Activated effector memory CD4-positive, alpha-beta T cell treated with anti-CD3 and anti-CD28 coated beads, Interleukin-2, amount 50 U/mL, for 16 hours (primary cell): Measurements from ENCODE around the gene RAB27B.

ENCODE experiments used
- DNase-seq: peaks from one replicate; pipeline ENCODE4 v3.0.0-alpha.2; 2020

Gene RAB27B

DNA sequence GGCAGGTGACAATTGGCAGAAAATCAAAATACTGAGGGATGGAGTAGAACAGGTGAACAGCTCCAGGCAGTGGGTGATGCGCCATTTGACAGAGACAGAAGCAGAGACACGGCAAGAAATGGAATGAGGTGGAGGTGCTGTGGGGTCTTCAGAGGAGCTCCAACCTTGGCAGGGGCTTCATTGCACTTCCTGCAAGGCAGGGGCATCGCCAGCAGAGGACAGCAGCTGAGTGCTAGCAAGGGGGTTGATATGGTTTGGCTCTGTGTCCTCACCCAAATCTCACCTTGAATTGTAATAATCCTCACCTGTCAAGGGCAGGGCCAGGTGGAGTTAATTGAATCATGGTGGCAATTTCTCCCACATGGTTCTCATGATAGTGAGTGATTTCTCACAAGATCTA, 88.2 kb downstream of the RAB27B start:
- no peak for DNase-seq

DNA sequence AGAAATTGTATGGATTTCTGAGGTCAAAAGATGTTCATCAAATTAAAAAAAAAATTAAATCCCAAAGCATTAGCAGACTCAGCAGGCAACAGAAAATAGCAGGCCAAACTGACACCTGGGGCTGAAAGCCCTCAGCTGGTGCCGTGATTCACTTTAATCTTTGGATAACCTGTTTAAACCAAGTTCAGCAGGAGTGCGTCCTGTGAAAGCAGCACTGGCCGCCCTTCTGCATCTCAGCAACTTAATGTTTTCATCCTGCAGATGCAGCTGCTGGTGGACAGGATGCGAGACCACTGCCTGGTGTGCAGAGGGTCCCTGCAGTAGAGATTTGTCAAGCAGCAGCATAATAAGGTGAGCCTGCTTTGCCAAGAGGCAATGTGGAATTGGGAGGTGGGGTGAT, 89.8 kb downstream of the RAB27B start:
- DNase-seq: no peak

- DNase-seq: no peak
These were observed 91.1 kb downstream of the RAB27B start for GRCh38 chr18:54919412-54919811.

GRCh38 chr18:54923339-54923956, 95.2 kb downstream of the RAB27B start:
- no peak for DNase-seq

- no peak for DNase-seq
These were observed 96.7 kb downstream of the RAB27B start for GRCh38 chr18:54924948-54925347.

GRCh38 chr18:54926593-54927325, 98.5 kb downstream of the RAB27B start:
- DNase-seq: no peak

GRCh38 chr18:54928236-54928635, 100.0 kb downstream of the RAB27B start:
- DNase-seq: no peak

GRCh38 chr18:54931152-54931551, 102.9 kb downstream of the RAB27B start:
- no peak for DNase-seq

DNA sequence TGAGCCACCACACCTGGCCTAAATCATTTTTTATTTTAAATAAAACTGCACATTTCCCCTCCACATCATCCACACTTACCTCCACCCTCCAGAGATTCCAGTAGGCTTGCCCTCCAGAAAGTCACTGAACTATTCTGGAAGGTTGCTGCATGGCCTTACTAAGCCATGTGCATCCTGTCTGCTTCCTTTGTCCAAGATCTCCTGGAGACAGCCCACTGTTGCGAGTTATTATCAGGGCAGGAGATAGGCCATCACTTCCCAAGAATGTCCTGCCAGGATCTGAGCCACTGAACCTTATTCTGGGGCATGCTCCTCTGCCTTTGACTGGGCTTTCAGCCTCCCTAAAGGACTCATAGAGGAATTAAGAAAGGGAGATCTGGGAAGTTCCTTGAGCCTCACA, 104.2 kb downstream of the RAB27B start:
- no peak for DNase-seq

- no peak for DNase-seq
These were observed 110.2 kb downstream of the RAB27B start for GRCh38 chr18:54938506-54938905.

DNA sequence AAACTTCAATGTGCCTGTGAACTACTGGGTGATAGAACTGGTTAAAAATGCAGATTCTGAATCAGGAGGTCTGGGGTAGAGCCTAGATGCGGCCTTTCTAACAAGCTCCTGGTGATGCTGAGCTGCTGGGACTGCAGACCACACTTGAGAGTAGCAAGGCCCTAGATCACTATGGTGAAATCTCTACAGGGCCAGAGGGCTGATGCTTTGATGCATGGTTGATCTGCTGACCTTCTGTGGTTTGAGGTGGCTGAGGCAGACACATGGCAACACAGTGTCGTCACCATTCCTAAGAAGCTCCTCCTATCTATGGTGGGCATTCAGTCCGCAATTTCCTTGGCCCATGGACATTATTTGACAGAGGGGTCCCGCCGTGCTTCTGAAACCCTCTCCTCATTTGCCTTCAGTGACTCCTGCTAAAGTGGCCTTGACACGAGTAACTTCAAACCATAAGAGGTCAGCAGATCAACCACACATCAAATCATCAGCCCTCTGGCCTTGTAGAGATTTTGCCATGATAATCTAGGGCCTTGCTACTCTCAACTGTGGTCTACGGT, 111.2 kb downstream of the RAB27B start:
- DNase-seq: no peak

- no peak for DNase-seq
These were observed 113.9 kb downstream of the RAB27B start for GRCh38 chr18:54942144-54942543.

DNA sequence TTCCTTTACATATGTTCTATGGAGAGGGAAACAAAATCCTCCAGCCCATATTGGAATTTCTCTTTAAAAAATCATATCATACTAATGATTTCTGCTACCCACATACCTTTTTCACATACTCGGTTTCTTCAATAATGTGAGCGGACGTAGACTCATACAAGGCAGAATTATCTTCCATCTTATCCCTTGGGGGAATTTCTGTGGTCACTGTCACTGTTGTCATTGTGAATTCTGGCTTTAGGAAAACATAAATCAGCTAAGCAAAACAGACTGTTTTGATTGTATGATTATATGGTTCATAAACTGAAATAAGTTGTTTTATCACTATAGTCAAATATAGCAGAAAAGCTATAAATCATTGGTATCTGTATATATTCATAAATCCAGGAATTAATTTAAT, 114.3 kb downstream of the RAB27B start:
- DNase-seq: no peak
